B cell (primary cell): ENCODE measurements around the gene TEP1. TPM values are rescaled to one million over a fixed set of nuclear protein-coding genes. Genes with fewer than 3 reads are reported as not detected.
A peak's percentile ranks its signal among the peaks of the same experiment; 100 is the strongest.

Experiments used
- polyA plus RNA-seq: library from polyadenylated mRNA; depleted of rRNA; stranded (reverse); fragments of >200 nt; gene quantifications from 2 replicates; pipeline ENCODE4 v1.2.3, GENCODE V29; 2012
- small RNA-seq: library from RNA; depleted of rRNA; stranded (forward); fragments of <200 nt; gene quantifications from one replicate; pipeline ENCODE3, GENCODE V24; 2012; ENCODE audit warnings: low replicate concordance, low read depth; ENCODE audit not compliant: insufficient read length
- total RNA-seq, 2 donors: library from RNA; stranded (reverse); fragments of 120-200 nt in 1 of 2; gene quantifications; 1 replicate in 1 of 2; 2 replicates in 1 of 2; pipeline versions ENCODE4 v1.2.3 to v1.2.4, GENCODE V29; 2013 to 2022

TEP1 gene
- total and polyA plus RNA-seq, 2 donors (not counting 1 experiment from before 2014, with no cell fraction given), result 69.9 to 123 TPM

Small RNA genes lying within 50 kb of the gene (small RNA-seq; reads per million reads assigned to genes)
- 0.76 reads per million for gene RNA5SP382
- 18.0 reads per million, percentile 89 among the genes with 10 or more reads in this experiment for gene SNORA79B
- 782 reads per million, percentile 98 among the genes with 10 or more reads in this experiment for gene SNORD126

Other genes starting within 250 kb of the TEP1 start
- gene OR11G2, start 222.6 kb downstream of the TEP1 start, total RNA-seq, result not detected in 2 replicates
- not detected in 2 replicates for gene OR11G2, start 222.6 kb downstream of the TEP1 start, polyA plus RNA-seq
- gene OR11H6, start 189.8 kb downstream of the TEP1 start, total RNA-seq, result not detected in 2 replicates
- gene OR11H6, start 189.8 kb downstream of the TEP1 start, polyA plus RNA-seq, result not detected in 2 replicates
- gene OR11H7, start 184.5 kb downstream of the TEP1 start, total RNA-seq, result not detected in 2 replicates
- gene OR11H7, start 184.5 kb downstream of the TEP1 start, polyA plus RNA-seq, result not detected in 2 replicates
- gene OR11H4, start 174.2 kb downstream of the TEP1 start, total RNA-seq, result not detected in 2 replicates
- not detected in 2 replicates for gene OR11H4, start 174.2 kb downstream of the TEP1 start, polyA plus RNA-seq
- 37.5 and 38.8 TPM in 2 replicates for gene TTC5, start 107.5 kb downstream of the TEP1 start, total RNA-seq
- gene TTC5, start 107.5 kb downstream of the TEP1 start, polyA plus RNA-seq, result 6.9 and 8.2 TPM in 2 replicates
- 24.7 and 26.0 TPM in 2 replicates for gene CCNB1IP1, start 80.2 kb downstream of the TEP1 start, total RNA-seq
- gene CCNB1IP1, start 80.2 kb downstream of the TEP1 start, polyA plus RNA-seq, result 48.8 and 56.4 TPM in 2 replicates
- gene PARP2, start 69.9 kb downstream of the TEP1 start, total RNA-seq, result 17.4 and 22.4 TPM in 2 replicates
- gene PARP2, start 69.9 kb downstream of the TEP1 start, polyA plus RNA-seq, result 17.0 and 19.8 TPM in 2 replicates
- 0.20 and 0.27 TPM in 2 replicates for gene KLHL33, start 22.7 kb upstream of the TEP1 start, total RNA-seq
- gene KLHL33, start 22.7 kb upstream of the TEP1 start, polyA plus RNA-seq, result 0.25 and 0.36 TPM in 2 replicates
- 115 and 117 TPM in 2 replicates for gene OSGEP, start 41.3 kb upstream of the TEP1 start, total RNA-seq
- gene OSGEP, start 41.3 kb upstream of the TEP1 start, polyA plus RNA-seq, result 156 and 274 TPM in 2 replicates
- gene APEX1, start 41.7 kb upstream of the TEP1 start, total RNA-seq, result 103 and 111 TPM in 2 replicates
- 169 and 251 TPM in 2 replicates for gene APEX1, start 41.7 kb upstream of the TEP1 start, polyA plus RNA-seq
- gene PIP4P1, start 47.9 kb upstream of the TEP1 start, total RNA-seq, result 97.5 and 101 TPM in 2 replicates
- 183 and 284 TPM in 2 replicates for gene PIP4P1, start 47.9 kb upstream of the TEP1 start, polyA plus RNA-seq
- 38.9 and 42.0 TPM in 2 replicates for gene PNP, start 55.9 kb upstream of the TEP1 start, total RNA-seq
- gene PNP, start 55.9 kb upstream of the TEP1 start, polyA plus RNA-seq, result 93.0 and 119 TPM in 2 replicates
- gene RNASE10, start 92.0 kb upstream of the TEP1 start, total RNA-seq, result 1.2 and 1.7 TPM in 2 replicates
- gene RNASE10, start 92.0 kb upstream of the TEP1 start, polyA plus RNA-seq, result 0.10 TPM in 1 of 2 replicates, not detected in the other
- not detected in 2 replicates for gene RNASE9, start 147.5 kb upstream of the TEP1 start, total RNA-seq
- gene RNASE9, start 147.5 kb upstream of the TEP1 start, polyA plus RNA-seq, result not detected in 2 replicates
- not detected in 2 replicates for gene RNASE11, start 174.5 kb upstream of the TEP1 start, total RNA-seq
- gene RNASE11, start 174.5 kb upstream of the TEP1 start, polyA plus RNA-seq, result not detected in 2 replicates
- gene RNASE12, start 177.9 kb upstream of the TEP1 start, total RNA-seq, result not detected in 2 replicates
- not detected in 2 replicates for gene RNASE12, start 177.9 kb upstream of the TEP1 start, polyA plus RNA-seq
- gene OR6S1, start 228.2 kb upstream of the TEP1 start, total RNA-seq, result not detected in 2 replicates
- gene OR6S1, start 228.2 kb upstream of the TEP1 start, polyA plus RNA-seq, result 0.14 and 0.16 TPM in 2 replicates